H1 (cell line): Measurements from ENCODE around the gene PGBD5. TPM values are rescaled to one million over a fixed set of nuclear protein-coding genes. Genes with fewer than 3 reads are reported as not detected.

Experiments
- EZH2 ChIP-seq: fragments of 200-600 bp; sonication (generic); IDR thresholded peaks from 2 replicates; pipeline ENCODE4 v1.7.1; 2012; ENCODE audit warnings: low read depth, mild to moderate bottlenecking, moderate library complexity, low read length, inconsistent platforms; ENCODE audit not compliant: severe bottlenecking
- RNF2 ChIP-seq: fragments of 200-900, 300-1000 bp; sonication (generic); IDR thresholded peaks from 2 replicates; pipeline ENCODE4 v1.7.1; 2016; ENCODE audit warnings: borderline replicate concordance, low read depth, mild to moderate bottlenecking, antibody characterized with exemption, low read length; ENCODE audit not compliant: poor library complexity, severe bottlenecking; ENCODE audit errors: missing control alignments
- SIN3A ChIP-seq, 2 experiments: IDR thresholded peaks in 1 of 2; conservative IDR thresholded peaks in 1 of 2; 2 replicates each; pipeline ENCODE4 v1.6.1; 2011 to 2012; ENCODE audit warnings: low read length in 2 of 2, improper control_type of control experiment in 1 of 2, low read depth in 1 of 2, mild to moderate bottlenecking in 1 of 2
- polyA plus RNA-seq, 7 experiments: library from polyadenylated mRNA; depleted of rRNA in 3 of 7; stranded (reverse) in 5 of 7; unstranded in 2 of 7; fragments of >200 nt in 5 of 7; fragments of 200-250 nt in 2 of 7; gene quantifications; 1 replicate in 5 of 7; 2 replicates in 1 of 7; 4 replicates in 1 of 7; pipeline versions ENCODE4 v1.2.1 to v1.2.3, GENCODE V29; 2011 to 2013; ENCODE audit warnings: missing spikeins in 2 of 7, mixed read lengths in 2 of 7
- total RNA-seq: library from RNA; stranded (reverse); fragmentation: NEBNext Ultra II Directional; extraction: Animal tissue kit (Norgen Biotek cat#: 25700); gene quantifications from 2 replicates; pipeline ENCODE4 v1.2.1, GENCODE V29; 2021

Gene PGBD5
- total and polyA plus RNA-seq, 2 of the 8 experiments (the other 6 are each of a cell fraction or from before 2014, with no cell fraction given) = 16.3 to 18.4 TPM

DNA sequence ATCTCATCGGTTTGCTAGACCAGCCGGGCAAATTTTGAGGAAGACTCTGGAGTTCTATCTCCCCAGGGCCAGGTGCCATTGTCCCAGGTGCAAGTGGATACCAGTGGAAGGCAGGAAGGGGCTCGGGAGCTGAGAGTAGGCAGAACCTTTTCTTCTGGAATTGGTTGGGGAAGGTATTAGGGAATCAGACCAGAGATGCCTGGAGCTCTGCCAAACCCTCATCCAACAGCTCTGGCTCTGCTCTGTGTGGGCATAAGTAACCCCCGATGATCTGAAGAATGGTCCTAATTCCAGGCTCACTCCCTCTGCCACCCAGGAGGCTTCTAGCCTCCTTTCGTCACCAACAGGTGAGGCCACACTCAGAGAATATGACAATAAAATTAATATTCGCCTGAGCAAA is 69.9 kb downstream of the PGBD5 start (continued):
- TF ChIP-seq SIN3A (conservative IDR thresholded peaks at IDR 0.05 in 1 of 2, IDR thresholded peaks at IDR 0.05 in 1 of 2; ENCODE audit: low read depth in 1 of 2, low read length in 2 of 2) (no peak), EZH2 (no peak), RNF2 (no peak)
